Heart left ventricle (tissue), 16 donors: ENCODE measurements around the gene SLC25A22. TPM values are rescaled to one million over a fixed set of nuclear protein-coding genes. Genes with fewer than 3 reads are reported as not detected.

Experiments
- ATAC-seq, 4 donors: fragments of 200-7000 bp; cut with Tn5 transposase; one replicate each; pipeline ENCODE4 v1.9.1; 2020 to 2022; ENCODE audit warnings: moderate library complexity in 4 of 4, mild to moderate bottlenecking in 3 of 4, moderate number of reproducible peaks in 1 of 4
- DNase-seq, 5 donors: peaks; one replicate each; pipeline ENCODE4 v3.0.0-alpha.2; 2020
- H3K27ac ChIP-seq, 12 donors: fragments of 200-600 bp; sonication (generic) in 4 of 12; one replicate each; pipeline versions ENCODE4 v1.5.0 to v1.8.0; 2016 to 2022; ENCODE audit warnings: mild to moderate bottlenecking in 2 of 12
- H3K27me3 ChIP-seq, 9 donors: fragments of 200-600 bp; sonication (generic) in 2 of 9; one replicate each; pipeline versions ENCODE4 v1.5.1 to v1.8.0; 2016 to 2022; ENCODE audit warnings: mild to moderate bottlenecking in 3 of 9
- H3K36me3 ChIP-seq, 9 donors: fragments of 200-600 bp; sonication (generic) in 2 of 9; one replicate each; pipeline versions ENCODE4 v1.5.0 to v1.8.0; 2018 to 2022; ENCODE audit warnings: mild to moderate bottlenecking in 2 of 9
- H3K4me1 ChIP-seq, 12 donors: fragments of 200-600 bp; sonication (generic) in 4 of 12; one replicate each; pipeline versions ENCODE4 v1.5.0 to v1.8.0; 2016 to 2022; ENCODE audit warnings: mild to moderate bottlenecking in 3 of 12
- H3K4me3 ChIP-seq, 12 donors: fragments of 200-600 bp; sonication (generic) in 4 of 12; one replicate each; pipeline versions ENCODE4 v1.5.0 to v1.8.0; 2017 to 2022; ENCODE audit warnings: mild to moderate bottlenecking in 9 of 12, moderate library complexity in 4 of 12
- H3K9me3 ChIP-seq, 12 donors: fragments of 200-600 bp; sonication (generic) in 4 of 12; one replicate each; pipeline versions ENCODE4 v1.5.0 to v1.8.0; 2016 to 2022; ENCODE audit warnings: mild to moderate bottlenecking in 1 of 12
- POLR2A ChIP-seq, 2 donors: fragments of 450-650 bp; IDR thresholded peaks; one replicate each; pipeline ENCODE4 v1.6.1; 2017; ENCODE audit warnings: antibody characterized with exemption in 2 of 2, mild to moderate bottlenecking in 2 of 2, moderate library complexity in 2 of 2
- WGBS, 4 donors: extraction: QIAGEN DNeasy Blood & Tissue Kit in 2 of 4; methylation state at CpG; one replicate each; pipeline versions ENCODE4 v1.1.5 to v1.1.7; 2013 to 2018; 5-methylcytosine and 5-hydroxymethylcytosine counted together
- intact Hi-C, 10 donors: fragments of 100-400 bp; cut with DNase I; formaldehyde crosslinking; loops; one replicate each; pipeline versions ENCODE4 v1.11.1 to v1.14.2; 2022
- polyA plus RNA-seq, 2 donors: library from polyadenylated mRNA; stranded (reverse); fragments of 200-250 nt; gene quantifications; one replicate each; pipeline ENCODE4 v1.2.3, GENCODE V29; 2013
- total RNA-seq, 9 donors: library from RNA; depleted of rRNA in 2 of 9; stranded (reverse); fragments of >200 nt in 2 of 9; fragmentation: NEBNext Ultra II Directional in 3 of 9; extraction: Animal tissue kit (Norgen Biotek cat#: 25700) in 3 of 9; gene quantifications; one replicate each; pipeline versions ENCODE4 v1.1.0 to v1.2.4, GENCODE V29; 2016 to 2023
- TF ChIP-seq, protein P1 (sequence below), 12 donors: fragments of 200-600 bp; sonication (generic) in 4 of 12; IDR thresholded peaks; one replicate each; pipeline versions ENCODE4 v1.5.0 to v1.8.0; 2018 to 2022; ENCODE audit warnings: antibody characterized with exemption in 12 of 12, mild to moderate bottlenecking in 5 of 12
- donor health status: ischemic (EF 13 %, LVEDD 7.1; RV severe dilation, severe dysfunction).
- donor health status: healthy with polysubstance abuse.
- donor health status: DM: no; HTN: yes; CAD: no.
- donor health status: DM: no; HTN: no; CAD: no.
- donor health status: ischemic (EF 25% LVEDD 6.9; RV normal size, moderate dysfunction).
- donor health status: ischemic (EF 25% LVEDD 5.7; RV mildly dilated, moderate dysfunction).
- donor health status: healthy.
- donor health status: DM: yes; HTN: yes; CAD: no.
- donor health status: ischemic (EF 35%, LVEDD 5.7; RV mildly dilated, moderate dysfunction).
- donor health status: nonischemic (EF 11% LVEDD 7.7; RV severe dilation, severe dysfunction).
- donor health status: DM: yes; HTN: yes; CAD: no.
- donor health status: PGD.
- donor health status: ischemic (EF 29% LVEDD 5.4; RV normal size, mild dysfunction).
- donor health status: nonischemic (EF 23%, LVEDD 6.1; RV moderate dilation, normal function).

SLC25A22 gene
- total and polyA plus RNA-seq, 11 donors = 2.1 to 12.8 (median 4.4) TPM

DNA sequence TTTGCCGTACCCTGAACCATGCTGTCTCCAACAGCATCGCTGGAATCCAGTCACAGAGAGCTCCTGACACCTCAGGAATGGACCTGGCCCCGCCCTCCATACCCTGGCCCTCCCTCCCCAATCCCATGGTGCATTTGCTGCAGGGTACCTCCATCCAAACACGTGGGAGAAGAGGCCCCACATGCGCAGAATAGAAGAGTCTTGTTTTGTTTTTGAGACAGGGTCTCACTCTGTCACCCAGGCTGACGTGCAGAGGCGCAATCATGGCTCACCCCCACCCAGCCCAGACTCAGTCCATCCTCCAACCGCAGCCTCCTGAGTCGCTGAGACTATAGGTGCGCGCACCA lies 18.3 kb upstream of the SLC25A22 start:
- intact Hi-C loops = no loop called here
- Histone ChIP-seq H3K4me1 (peaks cover 7 to 27% (median 23%) of the 10 kb centered on the region in 12 donors), H3K36me3 (peaks cover 0 to 39% (median 30%) of the 10 kb centered on the region in 9 donors), H3K4me3 (no peak overlapping the region), H3K27me3 (no peaks in the 10 kb centered on the region), H3K27ac (no peak overlapping the region), H3K9me3 (no peaks in the 10 kb centered on the region)
- DNase-seq (no peak), ATAC-seq (no peak)
- 78 to 84% (median 82%) methylated on average over 11 of the region's 11 CpGs for WGBS, 4 donors
- TF ChIP-seq, protein P1, sequence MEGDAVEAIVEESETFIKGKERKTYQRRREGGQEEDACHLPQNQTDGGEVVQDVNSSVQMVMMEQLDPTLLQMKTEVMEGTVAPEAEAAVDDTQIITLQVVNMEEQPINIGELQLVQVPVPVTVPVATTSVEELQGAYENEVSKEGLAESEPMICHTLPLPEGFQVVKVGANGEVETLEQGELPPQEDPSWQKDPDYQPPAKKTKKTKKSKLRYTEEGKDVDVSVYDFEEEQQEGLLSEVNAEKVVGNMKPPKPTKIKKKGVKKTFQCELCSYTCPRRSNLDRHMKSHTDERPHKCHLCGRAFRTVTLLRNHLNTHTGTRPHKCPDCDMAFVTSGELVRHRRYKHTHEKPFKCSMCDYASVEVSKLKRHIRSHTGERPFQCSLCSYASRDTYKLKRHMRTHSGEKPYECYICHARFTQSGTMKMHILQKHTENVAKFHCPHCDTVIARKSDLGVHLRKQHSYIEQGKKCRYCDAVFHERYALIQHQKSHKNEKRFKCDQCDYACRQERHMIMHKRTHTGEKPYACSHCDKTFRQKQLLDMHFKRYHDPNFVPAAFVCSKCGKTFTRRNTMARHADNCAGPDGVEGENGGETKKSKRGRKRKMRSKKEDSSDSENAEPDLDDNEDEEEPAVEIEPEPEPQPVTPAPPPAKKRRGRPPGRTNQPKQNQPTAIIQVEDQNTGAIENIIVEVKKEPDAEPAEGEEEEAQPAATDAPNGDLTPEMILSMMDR (IDR thresholded peaks at IDR 0.05) = no peak
- TF ChIP-seq POLR2A (IDR thresholded peaks at IDR 0.05) = no peak

DNA sequence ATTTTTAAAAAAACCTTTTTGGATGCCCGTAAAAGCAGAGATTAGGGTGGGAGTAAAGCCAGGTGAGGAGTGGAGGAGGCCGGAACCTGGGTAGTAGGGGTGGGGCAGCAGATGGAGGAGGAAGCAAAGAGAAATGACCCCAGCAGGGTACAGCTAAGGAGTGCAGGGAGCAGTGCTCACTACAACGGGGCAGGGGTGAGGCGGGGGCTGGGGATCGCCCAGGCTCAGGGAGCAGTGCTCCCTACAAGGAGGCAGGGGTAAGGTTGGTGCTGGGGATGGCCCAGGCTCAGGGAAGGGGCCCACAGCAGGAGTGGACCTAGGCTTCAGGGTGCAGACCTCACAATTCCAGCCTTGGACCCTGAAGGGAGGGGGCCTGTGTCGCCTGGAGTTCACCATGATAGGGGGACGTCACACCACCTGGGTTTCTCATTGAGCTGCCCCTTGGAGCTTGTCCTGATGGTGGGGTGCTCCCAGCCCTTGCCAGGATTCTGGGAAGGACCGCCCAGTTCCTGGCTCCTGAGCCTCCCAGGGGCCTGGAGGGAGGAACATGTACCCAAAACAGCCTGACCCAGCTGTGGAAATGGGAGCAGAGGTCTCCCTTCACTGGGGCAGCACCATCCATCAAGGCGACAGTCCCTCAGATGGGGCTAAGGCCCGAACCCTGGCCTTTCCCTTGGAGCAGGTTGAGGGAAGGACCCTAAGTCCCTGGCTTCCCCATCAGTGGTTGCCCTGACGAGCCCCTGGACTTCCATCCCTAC lies 17.8 kb upstream of the SLC25A22 start:
- Histone ChIP-seq H3K4me3 (no peak overlapping the region), H3K36me3 (peaks cover 0 to 42% (median 32%) of the 10 kb centered on the region in 9 donors), H3K4me1 (peaks cover 5 to 27% (median 23%) of the 10 kb centered on the region in 12 donors), H3K27ac (no peak overlapping the region), H3K27me3 (no peaks in the 10 kb centered on the region), H3K9me3 (no peaks in the 10 kb centered on the region)
- WGBS, 4 donors = 86 to 92% (median 90%) methylated on average over 11 of the region's 11 CpGs
- ATAC-seq = no peak
- DNase-seq = no peak
- no peak for TF ChIP-seq POLR2A (IDR thresholded peaks at IDR 0.05)
- TF ChIP-seq, protein P1 (IDR thresholded peaks at IDR 0.05) = no peak
- intact Hi-C loops = no loop called here

DNA sequence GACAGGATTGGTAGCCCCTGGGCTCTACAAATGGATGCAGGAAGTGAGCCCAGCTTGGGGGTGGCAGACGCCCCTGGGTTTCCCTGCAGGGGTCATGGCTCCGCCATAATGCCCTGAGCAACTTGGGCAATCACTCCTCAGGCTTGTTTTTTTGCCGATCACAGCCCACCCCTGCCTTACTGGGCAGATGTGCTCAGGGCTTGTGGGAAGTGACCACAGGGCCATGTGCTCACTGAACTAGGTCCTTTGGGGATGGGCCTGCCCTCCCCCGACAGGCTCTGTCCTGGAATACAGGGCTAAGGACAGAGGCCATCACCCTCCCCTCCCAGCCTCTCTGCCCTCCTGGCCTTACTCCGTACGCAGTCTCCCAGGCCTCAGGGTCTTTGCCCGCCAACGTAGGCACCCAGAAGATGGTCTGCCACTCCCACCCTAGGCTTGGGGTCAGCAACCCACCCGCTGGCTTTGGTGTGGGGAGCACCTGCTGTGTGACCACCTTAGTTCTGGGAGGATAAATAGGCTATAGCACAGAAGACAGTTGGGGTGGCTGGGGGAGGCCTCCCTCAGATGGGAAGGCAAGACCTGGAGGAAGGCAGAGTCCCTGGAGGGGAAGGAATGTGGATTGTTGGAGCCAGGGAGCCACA lies 15.5 kb upstream of the SLC25A22 start:
- no peak for ATAC-seq
- no peak overlapping the region for H3K27ac ChIP-seq
- no peaks in the 10 kb centered on the region for H3K9me3 ChIP-seq
- TF ChIP-seq, protein P1 (IDR thresholded peaks at IDR 0.05) = no peak
- TF ChIP-seq POLR2A (IDR thresholded peaks at IDR 0.05) = no peak
- H3K36me3 ChIP-seq = peaks cover 3 to 42% (median 32%) of the 10 kb centered on the region in 9 donors
- no peak overlapping the region for H3K4me3 ChIP-seq
- 77 to 86% (median 82%) methylated on average over 9 of the region's 9 CpGs for WGBS, 4 donors
- no peak for DNase-seq
- intact Hi-C loops = no loop called here
- H3K4me1 ChIP-seq = peaks cover 2 to 26% (median 20%) of the 10 kb centered on the region in 12 donors
- no peaks in the 10 kb centered on the region for H3K27me3 ChIP-seq

DNA sequence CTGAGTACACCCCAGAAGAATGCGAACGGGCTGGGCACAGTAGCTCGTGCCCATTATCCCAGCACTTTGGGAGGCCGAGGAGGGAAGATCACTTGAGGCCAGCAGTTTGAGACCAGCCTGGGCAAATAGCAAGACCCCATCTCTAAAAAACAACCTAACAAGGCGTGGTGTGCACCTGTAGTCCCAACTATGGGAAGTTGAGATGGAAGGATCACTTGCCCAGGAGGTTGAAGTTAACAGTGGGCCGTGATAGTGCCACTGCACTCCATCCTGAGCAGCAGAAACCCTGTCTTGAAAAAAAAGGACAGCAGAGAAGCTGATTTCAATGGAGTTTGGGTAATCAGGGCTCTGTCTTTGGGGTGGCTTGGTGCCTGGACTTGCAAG lies 15.0 kb upstream of the SLC25A22 start:
- H3K9me3 ChIP-seq = no peaks in the 10 kb centered on the region
- H3K4me1 ChIP-seq = peaks cover 2 to 28% (median 24%) of the 10 kb centered on the region in 12 donors
- intact Hi-C loops = no loop called here
- no peaks in the 10 kb centered on the region for H3K27me3 ChIP-seq
- 91 to 93% (median 92%) methylated on average over 6 of the region's 6 CpGs for WGBS, 4 donors
- no peak for ATAC-seq
- peaks cover 3 to 42% (median 32%) of the 10 kb centered on the region in 9 donors for H3K36me3 ChIP-seq
- H3K4me3 ChIP-seq = no peak overlapping the region
- no peak for DNase-seq
- no peak overlapping the region for H3K27ac ChIP-seq
- no peak for TF ChIP-seq POLR2A (IDR thresholded peaks at IDR 0.05)
- TF ChIP-seq, protein P1 (IDR thresholded peaks at IDR 0.05) = no peak
